GM19463 (cell line): ENCODE results near the gene TUT7.

Experiments
- ATAC-seq: cut with Tn5 transposase; IDR thresholded peaks from one replicate; pipeline ENCODE4 v1.9.1; 2021; ENCODE audit warnings: mild to moderate bottlenecking, moderate library complexity; ENCODE audit not compliant: unreplicated experiment

The TUT7 gene

DNA sequence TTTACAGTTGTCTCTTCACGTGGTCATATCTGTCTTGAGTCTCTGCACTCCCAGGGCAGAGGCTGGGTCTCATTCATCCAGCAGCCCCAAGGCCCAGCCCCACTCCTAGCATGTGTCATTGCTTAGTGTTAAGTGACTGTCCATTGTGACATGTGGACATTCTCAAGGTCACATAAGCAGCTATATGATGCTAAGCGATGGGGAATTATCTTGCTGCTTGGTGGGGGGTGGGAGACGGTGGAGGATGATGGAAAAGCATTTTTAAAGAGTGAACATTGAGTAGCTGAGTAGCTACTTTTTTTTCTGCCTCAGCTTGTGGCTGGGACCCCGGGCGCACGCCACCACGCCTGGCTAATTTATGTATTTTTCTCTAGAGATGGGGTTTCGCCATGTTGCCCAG, 94.7 kb downstream of the TUT7 start, which contains the start of gene C9orf153:
C9orf153 (minus strand) TSS at position 101 of the 400 bp plus-strand sequence. CDS start 30,054 bp downstream, outside the sequence.
- no peak for ATAC-seq

GRCh38 chr9:86257391-86257790, 96.8 kb downstream of the TUT7 start:
- ATAC-seq = no peak

- ATAC-seq = no peak
Measured at GRCh38 chr9:86256653-86257052, 97.6 kb downstream of the TUT7 start.

- ATAC-seq = no peak
Measured at GRCh38 chr9:86253577-86253976, 100.6 kb downstream of the TUT7 start.

DNA sequence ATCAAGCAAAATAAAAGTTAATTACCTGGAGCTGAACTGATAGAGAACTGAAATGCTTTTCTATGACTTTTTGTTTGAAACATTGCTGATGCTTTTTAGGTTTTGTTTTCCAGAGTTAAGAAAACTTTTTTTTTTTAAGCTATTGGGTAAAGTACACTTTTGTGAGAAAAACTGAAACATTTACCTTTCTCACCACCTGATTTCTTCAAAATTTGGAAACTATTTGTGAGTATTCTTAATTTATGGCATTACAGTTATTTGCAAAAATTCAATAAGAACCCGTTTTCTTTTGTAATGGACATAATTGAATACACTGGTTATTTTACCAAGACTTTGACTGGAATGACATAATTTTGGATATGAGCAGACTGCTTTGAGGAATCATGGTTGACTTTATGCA, 101.3 kb downstream of the TUT7 start:
- ATAC-seq = no peak

GRCh38 chr9:86250123-86250522, 104.1 kb downstream of the TUT7 start:
- no peak for ATAC-seq

GRCh38 chr9:86248746-86249145, 105.5 kb downstream of the TUT7 start:
- ATAC-seq = no peak

GRCh38 chr9:86246752-86247161, 107.5 kb downstream of the TUT7 start:
- peak; percentile 92 for ATAC-seq

DNA sequence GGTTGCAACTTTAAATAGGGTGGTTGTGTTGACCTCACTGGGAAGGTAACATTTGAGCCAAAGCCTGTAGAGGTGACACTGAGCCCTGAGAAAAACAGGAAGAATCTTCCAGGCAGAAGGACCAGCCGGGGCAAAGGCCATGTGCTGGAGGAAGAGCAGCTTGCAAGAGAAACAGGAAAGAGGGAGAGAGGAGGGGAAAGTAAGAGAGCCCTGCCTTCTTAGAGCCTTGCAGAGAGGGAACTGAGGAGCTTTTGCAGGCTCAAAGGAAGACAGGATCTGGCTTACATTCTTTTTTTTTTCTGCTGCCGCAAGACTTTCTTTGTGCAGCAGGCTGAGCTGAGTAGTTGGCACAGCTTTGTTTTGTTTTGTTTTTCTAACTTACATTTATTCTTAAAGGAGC, 112.1 kb downstream of the TUT7 start:
- ATAC-seq = no peak

DNA sequence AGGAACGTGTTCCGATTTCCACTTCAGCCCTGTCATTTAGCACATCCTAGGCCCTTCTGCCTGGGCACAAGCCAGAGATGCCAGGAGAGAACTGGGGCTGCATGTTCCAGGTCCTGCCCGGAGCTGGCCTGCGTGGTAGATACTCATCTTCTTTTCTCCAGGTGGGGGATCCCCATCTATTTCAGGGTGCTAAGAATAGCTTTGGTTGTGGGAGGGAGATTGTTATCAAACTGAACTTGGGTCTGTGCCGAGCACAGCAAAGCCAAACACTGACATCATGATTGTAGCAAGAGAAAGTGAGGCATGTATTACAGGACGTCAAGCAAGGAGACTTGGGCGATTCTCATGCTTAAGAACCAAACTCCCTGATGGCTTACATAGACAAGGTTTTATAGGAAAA, 113.0 kb downstream of the TUT7 start:
- no peak for ATAC-seq

GRCh38 chr9:86238861-86239770, 115.1 kb downstream of the TUT7 start:
- ATAC-seq = no peak
